AG10803 (cell line): ENCODE measurements around the gene BABAM2.
"Not testable (repeated sequence)": the region's sequence is repeated elsewhere in the genome, so short reads cannot be mapped to it uniquely, and the experiment has no call there.

Experiments
- DNase-seq: peaks from one replicate; pipeline ENCODE4 v3.0.0; 2010; ENCODE audit warnings: low read depth
- H3K4me3 ChIP-seq: 2 replicates; pipeline ENCODE4 v1.5.1; 2011; ENCODE audit warnings: mild to moderate bottlenecking, low read length, control low read depth
- TF ChIP-seq, protein P1 (sequence below): conservative IDR thresholded peaks from 2 replicates; pipeline ENCODE4 v1.5.1; 2011; ENCODE audit warnings: mild to moderate bottlenecking, low read length, control low read depth, inconsistent platforms

The BABAM2 gene

DNA sequence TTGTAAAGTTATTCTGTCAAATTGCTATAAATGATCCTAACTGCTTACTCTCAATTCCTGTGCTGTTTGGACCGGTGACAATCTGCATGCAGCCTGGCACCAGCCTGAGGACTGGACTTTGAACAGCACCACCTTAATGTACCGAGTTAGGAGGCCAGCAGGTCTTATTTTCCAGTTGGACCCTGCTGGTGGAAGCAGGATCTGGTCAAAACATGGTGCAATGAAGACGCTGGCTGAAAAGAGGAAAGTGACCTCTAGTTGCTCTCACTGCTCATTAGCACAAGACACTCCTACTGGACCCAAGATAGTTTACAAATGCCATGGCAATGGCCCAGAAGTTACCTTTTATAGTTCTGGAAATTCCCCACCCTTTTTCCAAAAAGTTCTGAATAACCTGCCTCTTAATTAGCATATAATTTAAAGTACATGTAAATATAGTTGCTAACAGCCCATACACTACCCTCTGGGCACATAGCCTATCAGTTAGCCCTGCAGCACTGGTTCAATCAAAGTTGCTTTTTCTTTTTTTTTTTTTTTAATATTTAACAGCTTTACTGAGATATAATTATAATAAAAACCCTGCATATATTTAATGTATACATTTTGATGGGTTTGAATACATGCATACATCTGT, 36.2 kb upstream of the BABAM2 start:
- TF ChIP-seq, protein P1, sequence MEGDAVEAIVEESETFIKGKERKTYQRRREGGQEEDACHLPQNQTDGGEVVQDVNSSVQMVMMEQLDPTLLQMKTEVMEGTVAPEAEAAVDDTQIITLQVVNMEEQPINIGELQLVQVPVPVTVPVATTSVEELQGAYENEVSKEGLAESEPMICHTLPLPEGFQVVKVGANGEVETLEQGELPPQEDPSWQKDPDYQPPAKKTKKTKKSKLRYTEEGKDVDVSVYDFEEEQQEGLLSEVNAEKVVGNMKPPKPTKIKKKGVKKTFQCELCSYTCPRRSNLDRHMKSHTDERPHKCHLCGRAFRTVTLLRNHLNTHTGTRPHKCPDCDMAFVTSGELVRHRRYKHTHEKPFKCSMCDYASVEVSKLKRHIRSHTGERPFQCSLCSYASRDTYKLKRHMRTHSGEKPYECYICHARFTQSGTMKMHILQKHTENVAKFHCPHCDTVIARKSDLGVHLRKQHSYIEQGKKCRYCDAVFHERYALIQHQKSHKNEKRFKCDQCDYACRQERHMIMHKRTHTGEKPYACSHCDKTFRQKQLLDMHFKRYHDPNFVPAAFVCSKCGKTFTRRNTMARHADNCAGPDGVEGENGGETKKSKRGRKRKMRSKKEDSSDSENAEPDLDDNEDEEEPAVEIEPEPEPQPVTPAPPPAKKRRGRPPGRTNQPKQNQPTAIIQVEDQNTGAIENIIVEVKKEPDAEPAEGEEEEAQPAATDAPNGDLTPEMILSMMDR = no peak
- H3K4me3 ChIP-seq = no peak overlapping the region
- DNase-seq = no peak

GRCh38 chr2:27855476-27855875, 35.1 kb upstream of the BABAM2 start:
- DNase-seq = peak; percentile 60
- TF ChIP-seq, protein P1 = no peak
- H3K4me3 ChIP-seq = no peak overlapping the region

- DNase-seq = no peak
- no peak overlapping the region for H3K4me3 ChIP-seq
- TF ChIP-seq, protein P1 = no peak
Measured at GRCh38 chr2:27856386-27856785, 34.1 kb upstream of the BABAM2 start.

DNA sequence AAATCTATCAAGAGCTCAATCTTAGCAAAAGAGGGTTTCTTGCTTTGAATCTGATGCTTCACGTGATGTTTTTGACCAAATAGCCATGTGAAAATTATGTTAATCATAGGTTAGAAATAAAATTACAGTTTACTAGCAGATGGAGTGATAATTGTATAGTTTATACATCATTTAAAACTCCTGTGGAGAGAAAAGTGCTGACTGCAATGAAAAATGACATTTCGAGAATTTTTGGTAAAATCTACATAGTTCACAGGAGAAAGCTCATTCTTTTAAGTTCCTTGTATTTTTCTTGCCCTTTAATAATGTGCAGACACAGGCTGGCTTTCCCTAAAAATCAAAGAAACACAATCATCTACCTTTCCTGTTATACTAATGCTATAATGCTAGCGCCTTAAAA, 33.6 kb upstream of the BABAM2 start:
- no peak for DNase-seq
- TF ChIP-seq, protein P1 = no peak

GRCh38 chr2:27857417-27858172, 32.9 kb upstream of the BABAM2 start:
- DNase-seq = peak; percentile 75
- H3K4me3 ChIP-seq = no peak overlapping the region
- TF ChIP-seq, protein P1 = no peak

More for the DNA sequence above, 33.6 kb upstream of the BABAM2 start:
- no peak overlapping the region for H3K4me3 ChIP-seq

GRCh38 chr2:27860111-27860510, 30.4 kb upstream of the BABAM2 start:
- TF ChIP-seq, protein P1 = no peak
- no peak overlapping the region for H3K4me3 ChIP-seq
- DNase-seq = peak; percentile 84

GRCh38 chr2:27863146-27863545, 27.4 kb upstream of the BABAM2 start:
- DNase-seq = no peak
- TF ChIP-seq, protein P1 = no peak

DNA sequence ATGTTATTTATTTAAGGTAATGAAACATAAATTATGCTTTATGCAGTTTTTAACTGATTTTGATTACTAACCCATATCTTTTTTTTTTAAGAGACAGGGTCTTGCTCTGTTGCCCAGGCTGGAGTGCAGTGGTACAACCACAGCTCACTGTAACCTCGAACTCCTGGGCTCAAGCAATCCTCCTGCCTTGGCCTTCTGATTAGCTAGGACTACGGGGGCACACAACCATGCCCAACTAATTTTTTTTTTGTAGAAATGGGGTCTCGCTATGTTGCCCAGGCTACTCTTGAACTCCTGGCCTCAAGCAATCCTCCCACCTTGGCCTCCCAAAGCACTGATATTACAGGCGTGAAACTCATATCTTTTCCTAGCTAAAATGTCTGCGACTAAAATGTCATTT, 26.6 kb upstream of the BABAM2 start:
- DNase-seq, H3K4me3 ChIP-seq: not testable (repeated sequence)

More at GRCh38 chr2:27863146-27863545, 27.4 kb upstream of the BABAM2 start:
- H3K4me3 ChIP-seq = no peak overlapping the region
